Endothelial cell of umbilical vein (primary cell): ENCODE measurements around the gene PDCD11. TPM values are rescaled to one million over a fixed set of nuclear protein-coding genes. Genes with fewer than 3 reads are reported as not detected.

Source experiments
- BruUV-seq: library from RNA; stranded (reverse); fragments of 400-500 nt; replicated peaks from 2 replicates; lab custom pipeline; 2021; lab: Mats Ljungman, UMichigan
- CTCF ChIA-PET: fragments of 300-600, 350-600 bp; sonication (Branson Sonifier 250); formaldehyde crosslinking; loops from one replicate; lab custom pipeline; 2021; ENCODE audit warnings: antibody characterized with exemption, inconsistent platforms; lab: Charles Lee
- POLR2A ChIA-PET: fragments of 300-600, 350-600 bp; sonication (Branson Sonifier 250); formaldehyde crosslinking; loops from one replicate; lab custom pipeline; 2021; ENCODE audit warnings: antibody characterized with exemption, inconsistent platforms; lab: Charles Lee
- DNase-seq: peaks from one replicate; pipeline ENCODE4 v3.0.0-alpha.2; 2011; ENCODE audit warnings: low read depth, low spot score
- FAIRE-seq: peaks from 2 replicates; lab custom pipeline; 2011; peaks lifted over from hg19 to GRCh38; lab: Jason Lieb, UNC
- H2AFZ ChIP-seq: 2 replicates; pipeline ENCODE4 v1.6.0; 2012; ENCODE audit warnings: low read depth, low read length, control low read depth, inconsistent platforms
- H3K27ac ChIP-seq: 2 replicates; pipeline ENCODE4 v1.5.1; 2011; ENCODE audit warnings: low read depth, mild to moderate bottlenecking, control low read depth, low read length, moderate library complexity; ENCODE audit not compliant: insufficient read depth
- H3K27me3 ChIP-seq, 2 experiments: 2 replicates each; pipeline versions ENCODE4 v1.6.0 to v1.6.1; 2011; ENCODE audit warnings: low read length in 2 of 2, mixed read lengths in 1 of 2; ENCODE audit not compliant: control insufficient read depth in 2 of 2, insufficient read depth in 2 of 2
- H3K36me3 ChIP-seq, 2 experiments: 2 replicates in 1 of 2; 3 replicates in 1 of 2; pipeline ENCODE4 v1.5.1; 2011; ENCODE audit warnings: low read length in 2 of 2, mild to moderate bottlenecking in 1 of 2, moderate library complexity in 1 of 2; ENCODE audit not compliant: control insufficient read depth in 2 of 2, insufficient read depth in 2 of 2; ENCODE audit errors: extremely low read depth in 1 of 2
- H3K4me1 ChIP-seq: 3 replicates; pipeline ENCODE4 v1.5.1; 2011; ENCODE audit warnings: mild to moderate bottlenecking, low read length; ENCODE audit not compliant: control insufficient read depth, insufficient read depth; ENCODE audit errors: extremely low read depth
- H3K4me2 ChIP-seq: 2 replicates; pipeline ENCODE4 v1.6.1; 2011; ENCODE audit warnings: low read length, control low read depth, mixed read lengths; ENCODE audit not compliant: insufficient read depth
- H3K4me3 ChIP-seq, 3 experiments: fragments of 200-600 bp in 1 of 3; sonication (generic), shearing (Covaris generic) in 1 of 3; replicated peaks in 1 of 3; 2 replicates each; pipeline ENCODE4 v1.5.1; 2011 to 2016; ENCODE audit warnings: control low read depth in 3 of 3, low read length in 3 of 3, mild to moderate bottlenecking in 2 of 3, inconsistent platforms in 1 of 3, low read depth in 1 of 3, moderate library complexity in 1 of 3; ENCODE audit not compliant: insufficient read depth in 1 of 3
- H3K79me2 ChIP-seq: 2 replicates; pipeline ENCODE4 v1.6.0; 2012; ENCODE audit warnings: low read length, inconsistent platforms; ENCODE audit not compliant: control insufficient read depth, insufficient read depth
- H3K9ac ChIP-seq: replicated peaks from 2 replicates; pipeline ENCODE3; 2011; ENCODE audit warnings: low read length, control low read depth; ENCODE audit not compliant: insufficient read depth; ENCODE audit errors: extremely low read depth
- H3K9me1 ChIP-seq: replicated peaks from 3 replicates; pipeline ENCODE4 v1.6.0; 2011; ENCODE audit warnings: mild to moderate bottlenecking, low read length; ENCODE audit not compliant: control insufficient read depth, insufficient read depth; ENCODE audit errors: extremely low read depth
- H3K9me3 ChIP-seq: replicated peaks from 2 replicates; pipeline ENCODE4 v1.5.1; 2012; ENCODE audit warnings: low read length, inconsistent platforms; ENCODE audit not compliant: control insufficient read depth, insufficient read depth
- H4K20me1 ChIP-seq: replicated peaks from 2 replicates; pipeline ENCODE3; 2011; ENCODE audit warnings: mild to moderate bottlenecking, low read length; ENCODE audit not compliant: control insufficient read depth, insufficient read depth; ENCODE audit errors: extremely low read depth
- CTCF ChIP-seq, 2 donors: IDR thresholded peaks; 1 replicate in 1 of 2; 2 replicates in 1 of 2; pipeline ENCODE4 v1.5.1; 2011; ENCODE audit warnings: low read length in 2 of 2, mild to moderate bottlenecking in 2 of 2, moderate library complexity in 2 of 2, control low read depth in 1 of 2, inconsistent platforms in 1 of 2, low read depth in 1 of 2; ENCODE audit not compliant: insufficient read depth in 1 of 2; ENCODE audit errors: extremely low read depth in 1 of 2
- EZH2 ChIP-seq: IDR thresholded peaks from 2 replicates; pipeline ENCODE4 v1.6.1; 2012; ENCODE audit warnings: borderline replicate concordance, low read depth, mild to moderate bottlenecking, moderate library complexity, low read length, inconsistent platforms; ENCODE audit not compliant: severe bottlenecking
- FOS ChIP-seq: IDR thresholded peaks from 2 replicates; pipeline ENCODE4 v1.6.1; 2011; ENCODE audit warnings: mild to moderate bottlenecking, low read length, moderate library complexity, borderline replicate concordance; ENCODE audit not compliant: insufficient read depth
- GATA2 ChIP-seq: IDR thresholded peaks from 2 replicates; pipeline ENCODE4 v1.7.0; 2011; ENCODE audit warnings: low read depth, mild to moderate bottlenecking, moderate library complexity, mixed read lengths, low read length; ENCODE audit not compliant: insufficient read length, insufficient read depth
- JUN ChIP-seq: IDR thresholded peaks from 2 replicates; pipeline ENCODE4 v1.6.1; 2011; ENCODE audit warnings: borderline replicate concordance, low read depth; ENCODE audit not compliant: insufficient read length, insufficient read depth
- MAX ChIP-seq: IDR thresholded peaks from 2 replicates; pipeline ENCODE4 v1.6.1; 2011; ENCODE audit not compliant: insufficient read depth, insufficient read length
- MYC ChIP-seq: IDR thresholded peaks from one replicate; pipeline ENCODE4 v1.6.1; 2011; ENCODE audit warnings: mild to moderate bottlenecking, low read depth, low read length
- POLR2A ChIP-seq: IDR thresholded peaks from 2 replicates; pipeline ENCODE4 v1.6.1; 2012; ENCODE audit warnings: low read depth, mild to moderate bottlenecking, control low read depth, low read length
- POLR2AphosphoS5 ChIP-seq: IDR thresholded peaks from 2 replicates; pipeline ENCODE4 v1.6.1; 2012; ENCODE audit warnings: low read depth, mild to moderate bottlenecking, control low read depth, low read length, moderate library complexity; ENCODE audit not compliant: insufficient read depth
- dilution Hi-C: fragments of 300-500 bp; cut with MboI; formaldehyde crosslinking; loops from one replicate; pipeline ENCODE4 v1.15.0; 2019; ENCODE audit warnings: low sequenced_read_pairs; ENCODE audit not compliant: extremely low pct_ligation_motif_present
- intact Hi-C: fragments of 100-400 bp; cut with micrococcal nuclease; formaldehyde crosslinking; loops from one replicate; pipeline ENCODE4 v1.10.0; 2022
- polyA plus RNA-seq, 4 experiments: library from polyadenylated mRNA; depleted of rRNA in 3 of 4; stranded (reverse) in 3 of 4; unstranded in 1 of 4; fragments of >200 nt; gene quantifications; 2 replicates each; pipeline versions ENCODE4 v1.2.1 to v1.2.3, GENCODE V29; 2011 to 2012; ENCODE audit warnings: missing spikeins in 1 of 4
- total RNA-seq: library from RNA; stranded (reverse); gene quantifications from 2 replicates; pipeline ENCODE4 v1.2.3, GENCODE V29; 2021

The PDCD11 gene
- total and polyA plus RNA-seq, 2 donors (not counting 3 experiments of a cell fraction or from before 2014, with no cell fraction given), result 12.6 to 52.7 TPM

DNA sequence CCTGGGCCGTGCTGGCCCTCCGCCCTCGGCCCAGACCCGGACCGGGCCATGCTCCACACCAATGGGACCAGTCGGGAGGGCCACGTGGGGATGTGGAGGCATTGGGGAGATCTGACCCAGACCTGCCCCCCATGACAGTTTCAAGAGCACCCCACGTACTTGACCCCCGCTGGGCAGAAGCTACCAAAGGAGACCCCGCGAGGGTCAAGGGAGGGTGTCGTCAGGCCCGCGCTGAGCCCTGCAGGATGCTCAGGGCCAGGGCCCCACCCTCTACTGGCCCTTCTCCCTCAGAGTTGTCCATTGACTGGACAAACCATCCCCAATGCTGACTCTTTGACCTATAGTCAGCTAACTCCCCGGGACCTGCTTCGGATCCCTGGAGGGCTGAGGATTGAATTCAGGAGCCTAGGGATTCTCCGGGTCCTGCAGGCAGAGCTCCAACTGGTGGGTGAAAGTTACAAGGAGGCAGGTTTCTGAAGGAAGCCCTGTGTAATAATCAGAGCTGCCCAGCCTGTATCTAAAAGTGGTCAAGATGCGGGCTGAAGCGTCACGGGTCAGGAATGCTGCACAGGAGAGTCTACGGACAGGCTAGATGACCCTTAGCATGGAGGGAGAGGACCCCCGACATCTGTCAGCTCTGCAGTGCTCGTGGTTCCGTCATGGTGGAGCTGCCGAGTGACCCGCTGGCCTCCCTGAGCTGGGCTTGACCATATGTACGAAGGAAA lies 56.2 kb downstream of the PDCD11 start:
- POLR2A ChIA-PET, result interaction anchor here (0.6 kb wide), 2 partner anchors 18 to 274 kb away, joined by 3 to 4 read pairs; no protein-coding TSS in a partner anchor
- H3K9ac ChIP-seq, result no peak overlapping the region
- TF ChIP-seq POLR2A (no peak), MYC (no peak), FOS (no peak), POLR2AphosphoS5 (no peak), JUN (no peak), EZH2 (no peak), CTCF (IDR thresholded peaks at IDR 0.05; ENCODE audit: extremely low read depth in 1 of 2, insufficient read depth in 1 of 2, low read depth in 1 of 2, low read length in 2 of 2) (no peak), MAX (no peak), GATA2 (no peak)

More for the DNA sequence above, 56.2 kb downstream of the PDCD11 start:
- Histone ChIP-seq H3K9me1 (no peaks in the 10 kb centered on the region), H4K20me1 (no peaks in the 10 kb centered on the region), H3K9me3 (no peaks in the 10 kb centered on the region), H3K79me2 (peaks cover 2% of the 10 kb centered on the region), H2AFZ (peak overlapping the region; percentile 97), H3K36me3 (peaks cover 1 to 6% of the 10 kb centered on the region in 2 experiments), H3K27me3 (no peaks in the 10 kb centered on the region), H3K4me3 (peak overlapping the region; percentile 8 to 66 (median 55)), H3K4me1 (peaks cover 38% of the 10 kb centered on the region), H3K27ac (no peak overlapping the region), H3K4me2 (peak overlapping the region; percentile 86)
- FAIRE-seq, result no peak
- CTCF ChIA-PET, result interaction anchor here (0.7 to 1.7 kb wide), 5 partner anchors 7 to 32 kb away, joined by 3 to 13 read pairs (median 4); no protein-coding TSS in a partner anchor
- DNase-seq, result no peak
- dilution Hi-C loops, result no loop called here
- no TSS peak for BruUV-seq
- intact Hi-C loops, result no loop called here
